Glomerular endothelial cell (primary cell): Measurements from ENCODE around the gene ALAS1. TPM values are rescaled to one million over a fixed set of nuclear protein-coding genes. Genes with fewer than 3 reads are reported as not detected.

Experiments
- DNase-seq: peaks from one replicate; pipeline ENCODE4 v3.0.0-alpha.2; 2011; ENCODE audit warnings: low read depth, low spot score; ENCODE audit errors: extremely low read depth
- total RNA-seq: library from RNA; depleted of rRNA; stranded (reverse); fragments of >200 nt; gene quantifications from 2 replicates; pipeline ENCODE4 v1.2.3, GENCODE V29; 2015

Gene ALAS1
- total RNA-seq, 1 donor from 2014 or later = 69.8 TPM

DNA sequence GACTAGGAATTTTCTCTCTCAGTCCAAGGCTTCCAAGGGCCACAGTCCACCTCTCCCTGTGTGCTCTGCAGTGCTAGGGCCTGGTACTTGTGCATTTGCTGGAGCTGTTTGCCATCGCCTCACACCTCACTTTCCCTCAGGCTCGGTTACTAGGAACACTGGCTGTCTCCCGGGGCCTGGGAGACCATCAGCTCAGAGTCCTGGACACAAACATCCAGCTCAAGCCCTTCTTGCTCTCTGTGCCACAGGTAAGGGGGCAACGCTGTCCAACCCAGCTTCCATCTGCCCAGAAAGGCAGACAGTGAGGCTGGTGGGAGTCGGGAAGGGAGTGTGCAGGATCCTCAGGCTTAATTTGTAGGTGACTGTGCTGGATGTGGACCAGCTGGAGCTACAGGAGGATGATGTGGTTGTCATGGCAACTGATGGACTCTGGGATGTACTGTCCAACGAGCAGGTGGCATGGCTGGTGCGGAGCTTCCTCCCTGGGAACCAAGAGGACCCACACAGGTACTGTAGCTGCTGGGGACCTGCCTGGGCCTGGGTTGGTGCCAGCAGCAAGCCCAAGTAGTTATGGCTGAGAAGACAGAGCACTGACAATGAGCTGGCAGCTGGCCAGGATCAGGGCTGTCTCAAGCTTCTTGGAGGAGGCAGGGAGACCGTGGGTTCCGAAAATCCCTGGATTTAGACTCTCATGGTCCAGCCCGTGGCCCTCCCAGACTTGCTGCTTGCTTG lies 51.0 kb downstream of the ALAS1 start:
- DNase-seq = no peak

DNA sequence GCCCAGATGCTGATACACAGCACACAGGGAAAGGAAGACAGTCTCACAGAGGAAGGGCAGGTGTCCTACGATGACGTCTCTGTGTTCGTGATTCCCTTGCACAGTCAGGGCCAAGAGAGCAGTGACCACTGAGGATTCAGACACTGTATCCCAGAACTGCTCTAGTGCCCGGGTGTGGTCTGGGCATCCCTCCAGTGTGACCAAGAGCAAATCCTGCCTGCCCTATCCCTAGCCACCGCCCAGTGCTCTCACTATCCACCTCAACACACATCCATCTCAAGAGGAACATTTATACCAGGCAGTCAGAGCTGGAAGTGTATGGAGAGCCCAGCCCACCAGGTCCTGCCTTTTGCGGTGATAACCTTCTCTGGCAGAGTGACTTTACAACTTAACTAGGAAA lies 51.7 kb downstream of the ALAS1 start:
- DNase-seq = no peak

DNA sequence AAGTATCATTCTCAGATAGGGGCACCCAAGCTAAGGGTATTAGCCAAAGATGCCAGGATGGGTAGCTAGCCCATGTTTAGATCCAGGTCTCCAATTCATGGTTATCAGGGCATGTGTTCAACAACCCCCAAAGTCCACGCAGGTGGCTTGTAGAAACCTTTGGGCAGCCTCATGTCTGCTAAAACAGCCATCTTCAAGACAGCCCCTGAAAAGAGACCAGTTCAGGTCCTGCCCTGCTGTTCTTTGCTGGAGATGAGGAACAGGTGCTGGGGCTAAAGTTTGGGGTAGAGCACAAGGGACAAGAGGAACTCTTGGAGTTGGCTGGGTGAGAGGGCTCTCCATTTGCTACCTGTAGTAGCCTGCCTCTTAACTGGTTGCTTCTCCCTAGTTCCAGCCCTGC lies 52.2 kb downstream of the ALAS1 start:
- no peak for DNase-seq

DNA sequence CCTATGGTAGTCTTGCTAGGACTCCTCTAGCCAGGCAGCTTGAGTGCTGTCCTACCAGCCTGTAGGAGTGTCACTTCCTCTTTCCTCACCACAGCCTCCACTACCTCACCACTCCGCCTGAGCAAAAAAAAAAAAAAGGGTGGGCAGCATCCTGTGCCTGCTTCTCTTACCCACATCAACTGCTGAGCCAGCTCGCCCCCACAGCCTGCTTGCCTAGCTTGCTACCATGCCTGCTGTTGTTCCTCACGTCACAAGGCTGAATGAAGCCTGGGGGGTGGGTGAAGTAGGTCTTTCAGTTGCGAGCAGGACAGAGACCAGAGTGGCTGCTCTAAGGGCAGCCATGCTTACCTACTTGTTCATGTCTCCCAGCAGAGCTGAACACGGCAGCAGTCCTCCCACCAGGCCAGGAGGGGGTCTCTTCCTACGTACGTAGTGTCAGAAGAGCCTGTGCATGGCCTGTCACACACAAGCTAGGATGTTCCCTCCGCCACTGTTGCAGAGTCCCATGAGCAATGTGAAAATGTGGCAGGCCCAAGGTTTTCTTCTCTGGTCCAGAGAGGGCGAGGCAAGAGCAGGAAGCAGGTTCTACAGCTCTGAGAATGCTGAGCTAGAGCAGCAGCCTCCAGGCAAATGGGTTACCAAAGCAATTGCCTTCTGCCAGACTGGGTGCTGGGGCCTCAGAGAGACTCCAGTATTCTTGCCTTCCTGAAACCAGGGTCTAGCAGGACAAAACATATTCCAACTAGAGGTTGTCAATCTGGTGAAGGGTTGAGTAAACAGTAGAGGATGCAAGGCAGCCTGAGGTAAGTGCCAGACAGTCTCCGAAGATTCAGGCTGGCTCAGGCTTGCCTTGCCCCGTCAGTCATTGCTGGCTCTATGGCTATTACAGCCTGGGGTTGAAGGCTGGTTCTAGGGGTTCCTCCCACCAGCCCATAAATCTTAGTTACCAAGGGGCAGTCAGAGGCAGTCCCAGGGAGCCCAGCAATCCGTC lies 55.6 kb downstream of the ALAS1 start:
- DNase-seq = no peak

DNA sequence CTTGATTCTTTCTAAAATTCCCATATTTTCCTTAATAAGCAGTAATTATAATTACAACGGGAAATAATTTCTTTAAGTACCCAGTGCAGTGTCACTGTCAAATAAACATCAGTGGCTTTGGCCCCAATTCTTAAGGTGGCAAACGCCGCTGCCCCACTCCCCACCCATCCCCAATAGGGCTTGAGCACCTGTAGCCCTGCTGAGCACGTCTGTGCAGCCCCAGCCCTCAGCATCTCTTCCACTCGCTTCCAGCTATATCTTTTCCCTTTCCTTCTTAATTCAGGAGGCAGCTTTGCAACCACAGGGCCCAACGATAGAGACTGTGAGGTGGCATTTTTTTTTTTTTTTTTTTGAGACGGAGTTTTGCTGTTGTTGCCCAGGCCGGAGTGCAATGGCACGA lies 56.6 kb downstream of the ALAS1 start:
- DNase-seq = no peak

DNA sequence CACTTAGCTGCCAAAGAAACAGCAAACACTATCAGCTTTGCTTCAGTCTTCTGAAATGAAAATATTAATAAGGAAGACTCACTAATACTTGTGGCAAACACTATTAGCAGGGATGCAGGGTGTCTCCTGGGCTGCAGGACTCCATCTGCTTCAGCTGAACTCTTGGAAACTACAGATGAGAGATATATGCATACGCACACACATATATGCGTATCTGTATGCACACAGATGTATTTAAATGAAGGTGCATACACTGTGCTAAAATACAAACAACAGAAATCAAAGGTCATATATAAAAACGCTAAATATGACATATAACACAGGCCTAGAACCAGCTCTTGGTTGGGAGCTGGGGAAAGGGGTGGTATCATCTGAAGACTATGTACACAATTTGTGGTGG lies 58.2 kb downstream of the ALAS1 start:
- no peak for DNase-seq

DNA sequence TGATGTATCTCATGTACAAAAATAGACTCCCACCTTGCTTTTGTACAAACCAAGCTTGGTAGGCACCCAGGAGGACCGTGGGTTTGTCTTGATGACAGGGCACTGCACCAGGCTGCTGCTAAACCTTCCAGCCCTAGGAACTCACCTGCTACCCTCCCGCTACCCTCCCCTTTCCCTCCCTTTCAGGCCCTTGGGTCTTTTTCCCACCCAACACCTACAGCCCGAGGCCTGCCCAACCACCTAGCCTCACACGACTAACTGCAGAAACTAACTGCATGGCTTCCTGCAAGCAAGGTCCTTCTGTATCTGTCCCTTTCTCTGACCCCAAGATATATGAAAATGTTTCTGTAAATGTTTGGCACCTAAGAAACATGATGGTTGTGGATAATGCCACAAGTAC lies 58.7 kb downstream of the ALAS1 start:
- no peak for DNase-seq

DNA sequence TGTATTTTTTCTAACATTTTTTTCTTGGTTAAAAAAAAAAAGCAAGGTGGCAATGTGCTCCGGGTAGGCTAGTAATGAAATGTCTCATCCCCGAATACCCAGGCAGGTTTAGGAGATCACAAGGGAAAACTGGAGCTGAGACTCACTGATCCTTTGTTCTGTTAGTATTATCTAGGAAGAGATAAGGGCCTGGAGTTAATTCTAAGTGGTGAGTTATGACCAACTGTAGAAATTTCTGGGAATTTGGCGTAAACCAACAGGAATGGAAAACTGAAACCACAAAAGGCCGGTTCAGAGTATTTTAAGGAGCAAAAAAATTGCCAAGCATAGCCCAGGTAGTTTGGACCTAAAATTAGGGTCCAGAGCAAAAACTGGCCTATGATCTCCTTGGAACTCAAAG lies 60.0 kb downstream of the ALAS1 start:
- no peak for DNase-seq

DNA sequence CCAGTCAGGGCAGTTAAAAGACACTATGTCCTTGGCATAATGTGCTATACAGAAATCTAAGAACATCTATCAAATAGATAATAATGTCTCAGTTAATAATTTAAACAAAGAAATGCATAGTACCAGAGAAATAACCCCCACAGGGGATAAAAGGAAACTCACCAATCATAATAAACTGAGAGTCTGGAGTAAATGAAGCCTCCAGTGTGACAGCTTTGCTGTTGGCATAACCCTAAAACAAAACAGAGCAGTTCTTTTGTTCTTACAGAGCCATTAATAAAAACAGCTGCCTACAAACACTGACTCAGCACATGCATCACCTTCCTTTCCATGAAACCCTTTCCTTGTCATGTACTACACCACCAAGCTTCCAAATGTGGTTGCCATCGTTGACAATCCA lies 61.1 kb downstream of the ALAS1 start:
- DNase-seq = no peak

DNA sequence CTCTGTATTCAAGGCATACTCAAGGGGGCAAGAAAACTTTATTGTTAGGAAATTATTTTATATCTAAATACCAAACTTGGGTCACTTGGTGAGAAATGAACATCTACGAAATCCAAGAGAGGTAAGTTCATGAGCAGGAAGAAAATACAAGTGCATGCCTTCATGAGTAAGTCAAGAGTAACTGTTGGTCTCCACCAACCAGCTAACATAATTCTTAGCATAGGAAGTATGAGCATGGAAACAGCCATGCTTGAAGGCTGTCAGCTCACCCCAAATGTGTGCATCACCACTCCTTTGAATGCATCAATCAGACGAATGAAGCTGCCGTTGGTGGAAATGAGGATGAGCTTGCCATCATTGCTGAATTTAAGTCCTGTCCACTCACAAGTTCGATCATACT lies 61.5 kb downstream of the ALAS1 start:
- DNase-seq = no peak

DNA sequence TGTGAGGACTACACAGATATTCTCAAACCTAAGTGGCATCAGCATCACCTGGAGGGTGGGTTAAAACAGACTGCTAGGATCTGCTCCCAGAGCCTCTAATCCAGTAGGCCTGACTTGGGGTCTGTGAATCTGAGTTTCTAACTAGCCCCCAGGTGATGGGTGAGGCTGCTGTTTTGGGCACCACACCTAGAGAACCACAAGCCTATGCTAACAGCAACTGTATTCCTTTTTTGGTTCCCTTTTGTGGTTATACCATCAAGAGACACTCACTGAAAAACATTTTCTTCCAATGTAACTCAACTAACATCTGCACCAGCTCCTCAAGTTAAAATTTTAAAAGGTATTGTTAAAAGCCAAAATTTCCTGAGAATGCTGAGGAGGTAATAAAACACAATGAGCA lies 64.5 kb downstream of the ALAS1 start:
- no peak for DNase-seq

Other genes starting within 250 kb of the ALAS1 start
- gene GPR62, start 242.8 kb upstream of the ALAS1 start, total RNA-seq = 0.06 TPM in 1 of 2 replicates, not detected in the other
- 62.7 and 65.7 TPM in 2 replicates for gene PCBP4, start 230.7 kb upstream of the ALAS1 start, total RNA-seq
- gene ABHD14B, start 224.1 kb upstream of the ALAS1 start, total RNA-seq = 29.8 and 31.8 TPM in 2 replicates
- gene ABHD14A, start 223.1 kb upstream of the ALAS1 start, total RNA-seq = 13.5 and 17.0 TPM in 2 replicates
- gene ACY1, start 214.6 kb upstream of the ALAS1 start, total RNA-seq = 24.2 and 32.0 TPM in 2 replicates
- gene RPL29, start 202.3 kb upstream of the ALAS1 start, total RNA-seq = 1,365 and 2,409 TPM in 2 replicates
- 20.2 and 23.8 TPM in 2 replicates for gene DUSP7, start 141.6 kb upstream of the ALAS1 start, total RNA-seq
- gene POC1A, start 43.7 kb upstream of the ALAS1 start, total RNA-seq = 2.7 and 4.7 TPM in 2 replicates
- not detected in 2 replicates for gene TLR9, start 27.5 kb downstream of the ALAS1 start, total RNA-seq
- 136 and 166 TPM in 2 replicates for gene TWF2, start 41.0 kb downstream of the ALAS1 start, total RNA-seq
- 7.4 and 10.4 TPM in 2 replicates for gene PPM1M, start 47.6 kb downstream of the ALAS1 start, total RNA-seq
- 52.8 and 53.0 TPM in 2 replicates for gene WDR82, start 80.5 kb downstream of the ALAS1 start, total RNA-seq
- gene GLYCTK, start 89.7 kb downstream of the ALAS1 start, total RNA-seq = 12.3 and 14.2 TPM in 2 replicates
- 3.2 and 9.9 TPM in 2 replicates for gene DNAH1, start 118.2 kb downstream of the ALAS1 start, total RNA-seq
- 74.0 and 80.9 TPM in 2 replicates for gene BAP1, start 211.8 kb downstream of the ALAS1 start, total RNA-seq
- gene PHF7, start 212.5 kb downstream of the ALAS1 start, total RNA-seq = 3.4 and 4.0 TPM in 2 replicates
- gene SEMA3G, start 246.9 kb downstream of the ALAS1 start, total RNA-seq = 4.9 and 61.3 TPM in 2 replicates